ENCODE measurements around the gene TTLL11. TPM values are rescaled to one million over a fixed set of nuclear protein-coding genes. Genes with fewer than 3 reads are reported as not detected.

TTLL11 gene
- polyA plus RNA-seq, 1 of the 3 experiments (the other 2 are of a cell fraction), result 6.8 TPM

GRCh38 chr9:121833061-121833460 lies 260.0 kb downstream of the TTLL11 start:
- ChIA-PET POLR2A (no interaction called here), CTCF (interaction anchor here (0.7 kb wide), 1 partner anchor 1336 kb away, joined by 3 read pairs; no protein-coding TSS in a partner anchor)
- Histone ChIP-seq H3K4me1 (ENCODE audit: control insufficient read depth in 1 of 2, insufficient read depth in 2 of 2, low read depth in 1 of 2, low read length in 1 of 2) (no peaks in the 10 kb centered on the region), H3K9ac (no peak overlapping the region), H3K9me3 (no peaks in the 10 kb centered on the region), H3K36me3 (replicated peaks in 1 of 2; ENCODE audit: control insufficient read depth in 1 of 2, insufficient read depth in 2 of 2, low read length in 1 of 2) (no peaks in the 10 kb centered on the region), H3K27me3 (ENCODE audit: insufficient read depth) (no peaks in the 10 kb centered on the region), H2AFZ (ENCODE audit: low read depth) (no peak overlapping the region), H4K20me1 (ENCODE audit: insufficient read depth) (no peaks in the 10 kb centered on the region), H3K4me2 (no peak overlapping the region), H3K4me3 (ENCODE audit: low read depth in 2 of 2, low read length in 1 of 2) (no peak overlapping the region), H3F3A (replicated peaks; ENCODE audit: insufficient read depth) (no peaks in the 10 kb centered on the region), H3K9me2 (no peaks in the 10 kb centered on the region), H3K27ac (ENCODE audit: low read depth in 2 of 2, low read length in 1 of 2) (no peak overlapping the region), H3K79me2 (ENCODE audit: insufficient read depth) (no peaks in the 10 kb centered on the region)
- 91% methylated on average over 9 of the region's 9 CpGs for WGBS (ENCODE audit: low lambda C conversion rate)
- no peak for DNase-seq
- no peak for TF ChIP-seq JUND (IDR thresholded peaks at IDR 0.05)
- no peak for TF ChIP-seq TEAD4 (IDR thresholded peaks at IDR 0.05; ENCODE audit: borderline replicate concordance, insufficient read depth)
- no peak for TF ChIP-seq ELF1 (IDR thresholded peaks at IDR 0.05)
- no peak for TF ChIP-seq EP300 (IDR thresholded peaks at IDR 0.05; ENCODE audit: borderline replicate concordance in 1 of 2, low read depth in 1 of 2, low read length in 1 of 2)
- no peak for TF ChIP-seq POLR2AphosphoS5 (IDR thresholded peaks at IDR 0.05; ENCODE audit: low read depth, low read length)
- no peak for TF ChIP-seq RCOR1 (IDR thresholded peaks at IDR 0.05; ENCODE audit: low read length)
- TF ChIP-seq CHD2 (IDR thresholded peaks at IDR 0.05; ENCODE audit: low read length, partially characterized antibody), result no peak
- TF ChIP-seq TCF12 (IDR thresholded peaks at IDR 0.05), result no peak
- TF ChIP-seq TAF1 (IDR thresholded peaks at IDR 0.05; ENCODE audit: borderline replicate concordance, low read depth, low read length), result no peak
- TF ChIP-seq NRF1 (IDR thresholded peaks at IDR 0.05; ENCODE audit: low read depth, low read length), result no peak
- TF ChIP-seq NFIC (IDR thresholded peaks at IDR 0.05; ENCODE audit: borderline replicate concordance), result no peak
- TF ChIP-seq REST (IDR thresholded peaks at IDR 0.05; ENCODE audit: low read depth, low read length), result no peak
- no peak for TF ChIP-seq PBX3 (IDR thresholded peaks at IDR 0.05)

- Histone ChIP-seq H3K36me3 (replicated peaks in 1 of 2; ENCODE audit: control insufficient read depth in 1 of 2, insufficient read depth in 2 of 2, low read length in 1 of 2) (no peaks in the 10 kb centered on the region), H3K4me2 (no peak overlapping the region), H3K9me2 (no peaks in the 10 kb centered on the region), H3K79me2 (ENCODE audit: insufficient read depth) (no peaks in the 10 kb centered on the region), H2AFZ (ENCODE audit: low read depth) (no peak overlapping the region), H3K27me3 (ENCODE audit: insufficient read depth) (no peaks in the 10 kb centered on the region), H3F3A (replicated peaks; ENCODE audit: insufficient read depth) (no peaks in the 10 kb centered on the region), H4K20me1 (ENCODE audit: insufficient read depth) (no peaks in the 10 kb centered on the region), H3K9ac (no peak overlapping the region), H3K9me3 (no peaks in the 10 kb centered on the region), H3K4me3 (ENCODE audit: low read depth in 2 of 2, low read length in 1 of 2) (no peak overlapping the region), H3K4me1 (ENCODE audit: control insufficient read depth in 1 of 2, insufficient read depth in 2 of 2, low read depth in 1 of 2, low read length in 1 of 2) (no peaks in the 10 kb centered on the region), H3K27ac (ENCODE audit: low read depth in 2 of 2, low read length in 1 of 2) (no peak overlapping the region)
- ChIA-PET CTCF (interaction anchor here (0.8 kb wide), 1 partner anchor 13 kb away, joined by 3 read pairs; no protein-coding TSS in a partner anchor), POLR2A (no interaction called here)
- 100% methylated on average over 3 of the region's 3 CpGs for WGBS (ENCODE audit: low lambda C conversion rate)
- TF ChIP-seq MEF2A (IDR thresholded peaks at IDR 0.05; ENCODE audit: borderline replicate concordance, low read depth), result no peak
- TF ChIP-seq YY1 (IDR thresholded peaks at IDR 0.05; ENCODE audit: low read depth), result no peak
- no peak for TF ChIP-seq REST (IDR thresholded peaks at IDR 0.05; ENCODE audit: low read depth, low read length)
- TF ChIP-seq NRF1 (IDR thresholded peaks at IDR 0.05; ENCODE audit: low read depth, low read length), result no peak
- no peak for TF ChIP-seq ELF1 (IDR thresholded peaks at IDR 0.05)
- TF ChIP-seq FOXM1 (IDR thresholded peaks at IDR 0.05; ENCODE audit: low read depth), result no peak
- DNase-seq, result no peak
These were observed 261.2 kb downstream of the TTLL11 start for GRCh38 chr9:121831869-121832268.

Measured in SK-N-SH (cell line).